Globus pallidus (tissue), 1 donor: ENCODE measurements around the gene CLIP2.
"Not testable (repeated sequence)": the region's sequence is repeated elsewhere in the genome, so short reads cannot be mapped to it uniquely, and the experiment has no call there.

Source experiments
- DNase-seq: peaks from one replicate; pipeline ENCODE4 v3.0.0-alpha.2; 2015; ENCODE audit warnings: low spot score

The CLIP2 gene

DNA sequence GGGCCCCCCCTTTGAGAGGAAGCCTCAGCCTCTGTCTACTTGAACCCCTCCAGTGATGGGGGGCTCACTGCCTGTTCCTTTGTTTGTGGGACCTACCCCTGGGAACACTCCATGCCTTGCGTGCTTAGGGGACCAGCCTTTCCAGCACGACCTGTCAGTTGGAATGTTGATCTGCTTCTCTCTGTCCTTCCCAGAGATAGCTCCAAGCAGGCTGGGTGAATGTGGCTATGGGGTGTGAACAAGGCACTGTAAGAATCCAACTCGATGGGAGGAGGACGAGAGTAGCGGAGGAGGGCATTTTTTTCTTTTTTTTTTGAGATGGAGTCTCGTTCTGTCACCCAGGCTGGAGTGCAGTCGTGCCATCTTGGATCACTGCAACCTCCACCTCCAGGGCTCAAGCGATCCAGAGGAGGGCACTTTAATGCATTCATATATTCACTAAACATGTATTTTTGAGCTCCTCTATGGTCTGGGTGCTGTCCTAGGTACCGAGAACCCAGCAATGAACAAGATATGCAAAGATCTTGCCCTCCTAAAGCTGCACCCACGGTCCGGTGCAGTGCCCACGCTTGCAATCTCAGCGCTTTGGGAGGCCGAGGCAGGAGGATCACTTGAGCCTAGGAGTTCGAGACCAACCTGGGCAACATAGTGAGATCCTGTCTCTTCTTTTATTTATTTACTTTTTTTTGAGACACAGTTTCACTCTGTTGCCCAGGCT, 8.5 kb downstream of the CLIP2 start:
- DNase-seq: no peak

DNA sequence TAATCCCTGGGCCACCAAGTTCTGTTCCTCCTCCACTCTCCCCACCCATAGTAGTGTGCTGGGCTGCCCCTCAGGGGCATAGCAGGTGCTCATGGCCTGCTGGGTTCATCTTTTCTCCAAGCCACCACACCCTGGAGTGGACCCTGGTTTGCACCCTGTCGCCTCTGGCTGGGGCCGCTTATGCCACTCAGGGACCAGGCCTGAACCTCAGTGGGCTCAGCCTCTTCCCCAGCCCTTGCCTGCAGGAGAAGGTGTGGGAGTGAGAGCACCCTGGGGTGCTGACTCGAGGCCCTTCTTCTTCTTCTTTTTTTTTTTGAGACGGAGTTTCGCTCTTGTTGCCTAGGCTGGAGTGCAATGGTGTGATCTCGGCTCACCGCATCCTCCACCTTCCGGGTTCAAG, 10.2 kb downstream of the CLIP2 start:
- DNase-seq: no peak

DNA sequence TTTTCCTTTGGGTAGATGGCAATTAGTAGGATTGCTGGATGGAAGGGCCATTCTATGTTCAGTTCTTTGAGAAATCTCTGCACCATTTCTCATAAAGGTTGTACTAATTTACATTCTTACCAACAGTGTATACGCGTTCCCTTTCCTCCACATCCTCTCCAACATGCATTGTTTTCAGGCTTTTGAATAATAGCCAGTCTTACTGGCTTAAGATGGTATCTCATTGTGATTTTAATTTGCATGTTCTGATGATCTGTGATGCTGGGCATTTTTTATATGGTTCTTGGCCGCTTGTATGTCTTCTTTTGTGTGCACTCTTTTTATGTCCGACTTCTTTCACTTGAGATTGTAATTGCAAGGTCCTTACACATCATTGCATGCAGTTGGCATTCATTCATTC, 11.7 kb downstream of the CLIP2 start:
- DNase-seq: no peak

DNA sequence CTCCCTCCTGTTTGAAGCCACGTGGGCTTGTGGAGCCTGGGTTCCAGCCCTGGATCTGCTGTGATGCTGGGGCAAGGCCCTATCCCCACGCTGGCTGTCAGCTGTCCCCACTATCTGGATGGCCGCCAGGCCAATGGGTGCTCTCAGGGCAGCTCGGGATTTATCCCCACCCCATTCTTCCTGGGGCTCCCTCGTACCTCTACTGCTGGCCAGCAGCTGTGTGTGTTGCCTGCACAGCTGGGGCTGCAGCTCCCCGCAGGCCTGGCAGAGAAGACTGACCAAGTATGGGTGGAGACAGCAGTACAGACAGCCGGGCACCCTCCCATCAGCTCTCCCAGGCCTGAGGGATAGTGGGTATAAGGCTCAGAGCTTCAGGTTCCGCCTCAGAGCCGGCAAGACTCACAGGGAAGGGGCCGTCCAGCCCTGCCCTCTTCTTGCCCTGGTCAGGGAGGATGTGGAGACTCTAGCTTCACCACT, 13.6 kb downstream of the CLIP2 start:
- DNase-seq: no peak

GRCh38 chr7:74304550-74304949, 15.3 kb downstream of the CLIP2 start:
- no peak for DNase-seq

- DNase-seq: peak; percentile 77
Observed at GRCh38 chr7:74306004-74306729, 17.0 kb downstream of the CLIP2 start.

DNA sequence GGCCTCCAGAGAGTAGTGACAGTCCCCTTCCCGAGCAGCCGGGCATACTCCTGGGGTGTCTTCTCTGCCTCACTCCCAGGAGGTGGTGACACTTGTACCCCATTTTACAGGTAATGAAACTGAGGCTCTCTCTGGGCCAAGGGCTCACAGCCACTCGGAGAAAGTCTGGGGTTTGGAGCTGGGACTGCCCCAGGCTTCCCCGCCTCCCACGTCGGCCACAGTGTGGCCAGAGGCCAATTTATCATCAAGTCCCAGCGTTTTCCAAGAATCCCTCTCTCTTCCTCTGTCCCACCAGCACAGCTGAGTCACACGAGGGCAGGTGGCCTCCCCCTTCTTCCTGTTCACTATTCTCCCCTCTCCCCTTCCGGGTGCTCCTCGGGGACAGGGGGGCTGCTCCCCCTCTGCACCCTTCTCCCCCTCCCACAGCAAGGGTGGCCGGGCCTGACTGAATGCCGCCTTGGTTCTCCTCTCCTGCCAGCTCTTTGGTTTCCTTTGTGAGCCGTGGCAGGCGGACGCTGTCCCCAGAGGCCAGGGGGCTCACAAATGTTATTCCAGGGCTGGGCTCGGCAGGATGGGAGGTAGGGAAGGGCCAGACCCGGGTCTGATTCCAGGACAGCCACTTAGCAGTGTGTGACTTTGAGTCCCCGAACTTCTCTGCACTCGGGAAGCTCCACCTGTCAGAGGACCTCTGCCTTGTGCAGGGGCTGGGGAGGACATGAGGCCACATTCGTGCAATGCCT, 17.7 kb downstream of the CLIP2 start:
- DNase-seq: peak; percentile 84

GRCh38 chr7:74307738-74308505, 18.7 kb downstream of the CLIP2 start:
- no peak for DNase-seq

GRCh38 chr7:74309181-74309580, 20.0 kb downstream of the CLIP2 start:
- no peak for DNase-seq

- DNase-seq: no peak
Observed at GRCh38 chr7:74311305-74311744, 22.1 kb downstream of the CLIP2 start.

- DNase-seq: no peak
Observed at GRCh38 chr7:74312418-74313028, 23.3 kb downstream of the CLIP2 start.

GRCh38 chr7:74315891-74316290, 26.7 kb downstream of the CLIP2 start:
- DNase-seq: peak; percentile 53

GRCh38 chr7:74317146-74317782, 28.1 kb downstream of the CLIP2 start:
- no peak for DNase-seq

GRCh38 chr7:74318043-74318442, 28.8 kb downstream of the CLIP2 start:
- no peak for DNase-seq

GRCh38 chr7:74320645-74321221, 31.5 kb downstream of the CLIP2 start:
- no peak for DNase-seq

- DNase-seq: not testable (repeated sequence)
Observed at GRCh38 chr7:74322892-74323291, 33.7 kb downstream of the CLIP2 start.

GRCh38 chr7:74324531-74325209, 35.5 kb downstream of the CLIP2 start:
- DNase-seq: peak; percentile 81

GRCh38 chr7:74325210-74325565, 36.0 kb downstream of the CLIP2 start:
- no peak for DNase-seq

DNA sequence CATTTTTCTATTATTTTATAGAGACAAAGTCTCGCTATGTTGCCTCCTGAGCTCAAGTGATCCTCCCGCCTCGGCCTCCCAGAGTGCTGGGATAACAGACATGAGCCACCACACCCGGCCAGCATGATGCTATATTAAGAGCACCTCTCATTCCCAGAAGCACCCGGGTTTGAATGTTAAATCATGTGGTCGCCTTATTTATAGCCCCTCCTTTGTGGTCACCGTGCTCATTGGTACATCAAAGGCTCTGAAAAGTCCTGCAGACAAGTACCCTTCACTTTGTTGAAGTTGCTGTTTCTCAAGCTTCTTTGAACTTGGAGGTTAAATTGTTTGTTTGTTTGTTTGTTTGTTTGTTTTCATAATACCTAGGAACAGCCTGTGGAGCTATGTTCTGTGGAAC, 40.0 kb downstream of the CLIP2 start:
- no peak for DNase-seq
